Right lobe of liver (tissue), 6 donors: ENCODE results near the gene CYLD. TPM values are rescaled to one million over a fixed set of nuclear protein-coding genes. Genes with fewer than 3 reads are reported as not detected.

Experiments
- ATAC-seq, 4 donors: fragments of 200-7000 bp; cut with Tn5 transposase; one replicate each; pipeline ENCODE4 v1.9.1; 2020; ENCODE audit warnings: mild to moderate bottlenecking in 4 of 4, moderate library complexity in 4 of 4
- DNase-seq, 3 donors: peaks; one replicate each; pipeline ENCODE4 v3.0.0-alpha.2; 2020
- H3K27ac ChIP-seq, 3 donors: fragments of 200-600 bp; one replicate each; pipeline ENCODE4 v1.8.0; 2022
- H3K27me3 ChIP-seq, 2 donors: fragments of 200-600 bp; one replicate each; pipeline ENCODE4 v1.8.0; 2022
- H3K36me3 ChIP-seq, 4 donors: fragments of 200-600 bp; sonication (generic) in 1 of 4; one replicate each; pipeline versions ENCODE4 v1.5.1 to v1.8.0; 2017 to 2022; ENCODE audit warnings: control low read depth in 1 of 4
- H3K4me1 ChIP-seq, 4 donors: fragments of 200-600 bp; sonication (generic) in 1 of 4; one replicate each; pipeline versions ENCODE4 v1.5.1 to v1.8.0; 2017 to 2022; ENCODE audit warnings: control low read depth in 1 of 4
- H3K4me3 ChIP-seq, 3 donors: fragments of 200-600 bp; one replicate each; pipeline ENCODE4 v1.8.0; 2022
- H3K9me3 ChIP-seq, 4 donors: fragments of 200-600 bp; sonication (generic) in 1 of 4; one replicate each; pipeline versions ENCODE4 v1.5.1 to v1.8.0; 2017 to 2022; ENCODE audit warnings: control low read depth in 1 of 4
- CTCF ChIP-seq, 4 donors: fragments of 200-600 bp in 3 of 4; fragments of 450-650 bp in 1 of 4; IDR thresholded peaks; one replicate each; pipeline versions ENCODE4 v1.5.1 to v1.8.0; 2016 to 2022; ENCODE audit warnings: antibody characterized with exemption in 4 of 4, mild to moderate bottlenecking in 2 of 4
- POLR2A ChIP-seq: fragments of 450-650 bp; IDR thresholded peaks from one replicate; pipeline ENCODE4 v1.6.1; 2017; ENCODE audit warnings: antibody characterized with exemption, mild to moderate bottlenecking
- WGBS: methylation state at CpG from one replicate; pipeline ENCODE4 v1.1.6; 2018; ENCODE audit warnings: low coverage, low lambda C conversion rate; ENCODE audit not compliant: insufficient coverage; ENCODE audit errors: missing lambda C conversion rate; 5-methylcytosine and 5-hydroxymethylcytosine counted together
- intact Hi-C, 2 donors: fragments of 100-400 bp; cut with DNase I; formaldehyde crosslinking; loops; one replicate each; pipeline versions ENCODE4 v1.11.2 to v1.14.1; 2022
- total RNA-seq, 6 experiments: library from RNA; depleted of rRNA in 2 of 6; stranded (reverse); fragments of >200 nt in 2 of 6; fragmentation: NEBNext Ultra II Directional in 3 of 6; extraction: Animal tissue kit (Norgen Biotek cat#: 25700) in 3 of 6; gene quantifications; one replicate each; pipeline versions ENCODE4 v1.1.0 to v1.2.4, GENCODE V29; 2016 to 2023
- donor health status: DM: no; HTN: yes; CAD: no.
- donor health status: DM: no; HTN: no; CAD: no.
- donor health status: DM: no; HTN: no; CAD: no.
- donor health status: DM: no; HTN: yes; CAD: no.
- donor health status: DM: no; HTN: yes; CAD: no.

Gene CYLD
- total RNA-seq, 6 experiments from 2014 or later, result 17.0 to 34.2 (median 19.5) TPM

- WGBS, result 93% methylated on average over 3 of the region's 6 CpGs
- DNase-seq (no peak), ATAC-seq (no peak)
- H3K27ac ChIP-seq, result no peak overlapping the region
- H3K36me3 ChIP-seq, result no peaks in the 10 kb centered on the region
- no peak overlapping the region for H3K4me3 ChIP-seq
- no peaks in the 10 kb centered on the region for H3K9me3 ChIP-seq
- H3K4me1 ChIP-seq, result peaks cover 0 to 12% (median 2%) of the 10 kb centered on the region in 4 donors
- TF ChIP-seq POLR2A (no peak), CTCF (IDR thresholded peaks at IDR 0.05) (no peak)
- no peaks in the 10 kb centered on the region for H3K27me3 ChIP-seq
- intact Hi-C loops, result loop anchor here (5.0 to 10.0 kb wide), 3 partner anchors 135 to 595 kb away; no protein-coding TSS in a partner anchor
Measured at GRCh38 chr16:50809561-50809960, 67.7 kb downstream of the CYLD start.

- intact Hi-C loops, result no loop called here
- H3K4me1 ChIP-seq, result peaks cover 0 to 12% (median 2%) of the 10 kb centered on the region in 4 donors
- no peak overlapping the region for H3K27ac ChIP-seq
- H3K36me3 ChIP-seq, result no peaks in the 10 kb centered on the region
- TF ChIP-seq CTCF (IDR thresholded peaks at IDR 0.05), result no peak
- no peak for TF ChIP-seq POLR2A
- DNase-seq (no peak), ATAC-seq (no peak)
- H3K4me3 ChIP-seq, result no peak overlapping the region
- no peaks in the 10 kb centered on the region for H3K9me3 ChIP-seq
- 93% methylated on average over 5 of the region's 8 CpGs for WGBS
- no peaks in the 10 kb centered on the region for H3K27me3 ChIP-seq
Measured at GRCh38 chr16:50810241-50810965, 68.5 kb downstream of the CYLD start.

- TF ChIP-seq POLR2A (no peak), CTCF (IDR thresholded peaks at IDR 0.05) (no peak)
- H3K4me1 ChIP-seq, result no peaks in the 10 kb centered on the region
- no peaks in the 10 kb centered on the region for H3K27me3 ChIP-seq
- H3K9me3 ChIP-seq, result no peaks in the 10 kb centered on the region
- intact Hi-C loops, result no loop called here
- ATAC-seq, result no peak
- H3K27ac ChIP-seq, result no peak overlapping the region
- DNase-seq, result peak in 1 of 3 donors; percentile 25
- H3K36me3 ChIP-seq, result no peaks in the 10 kb centered on the region
- no peak overlapping the region for H3K4me3 ChIP-seq
- WGBS, result 80% methylated on average over 1 of the region's 7 CpGs
Measured at GRCh38 chr16:50812046-50812445, 70.2 kb downstream of the CYLD start.

- Histone ChIP-seq H3K36me3 (no peaks in the 10 kb centered on the region), H3K4me1 (no peaks in the 10 kb centered on the region), H3K9me3 (no peaks in the 10 kb centered on the region), H3K27me3 (no peaks in the 10 kb centered on the region), H3K4me3 (no peak overlapping the region), H3K27ac (no peak overlapping the region)
- whole genome bisulfite sequencing, result 80% methylated on average over 6 of the region's 9 CpGs
- intact Hi-C loops, result no loop called here
- DNase-seq (no peak), ATAC-seq (no peak)
- TF ChIP-seq CTCF (IDR thresholded peaks at IDR 0.05), result no peak
- TF ChIP-seq POLR2A, result no peak
Measured at GRCh38 chr16:50812876-50813466, 71.1 kb downstream of the CYLD start.
